ENCODE results near the gene ELMO1. TPM values are rescaled to one million over a fixed set of nuclear protein-coding genes. Genes with fewer than 3 reads are reported as not detected.

Gene ELMO1
- total and polyA plus RNA-seq, 2 experiments from 2014 or later = 6.5 to 24.9 TPM

DNA sequence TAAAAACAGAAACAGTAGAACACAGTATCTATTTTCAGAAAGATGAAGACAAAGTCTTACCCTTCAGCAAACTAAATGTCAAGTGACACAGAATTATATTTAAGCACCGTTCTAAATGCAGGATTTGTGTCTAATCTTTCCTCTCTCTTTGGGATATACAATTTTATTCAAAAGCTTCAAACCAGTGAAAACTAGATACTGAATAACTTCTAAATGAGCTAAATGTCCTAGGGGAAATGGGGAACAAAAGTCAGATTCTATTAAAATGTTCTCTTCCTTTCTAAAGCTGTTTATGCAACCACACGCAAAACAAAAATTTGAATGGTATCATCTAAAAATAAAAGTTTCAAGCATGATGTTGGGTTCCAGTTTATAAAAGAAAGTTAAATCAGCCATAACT is 588.0 kb downstream of the ELMO1 start:
- H3K27me3 ChIP-seq (ENCODE audit: insufficient read depth) = no peaks in the 10 kb centered on the region
- Mint-ChIP-seq H3K4me3 (no peak overlapping the region), H3K9me3 (no peaks in the 10 kb centered on the region), H3K27me3 (ENCODE audit: insufficient read depth, low read depth, poor library complexity) (peaks cover 2% of the 10 kb centered on the region), H3K4me1 (no peaks in the 10 kb centered on the region), H3K27ac (no peak overlapping the region), H3K36me3 (ENCODE audit: low read depth) (no peaks in the 10 kb centered on the region)
- TF ChIP-seq, protein P1, sequence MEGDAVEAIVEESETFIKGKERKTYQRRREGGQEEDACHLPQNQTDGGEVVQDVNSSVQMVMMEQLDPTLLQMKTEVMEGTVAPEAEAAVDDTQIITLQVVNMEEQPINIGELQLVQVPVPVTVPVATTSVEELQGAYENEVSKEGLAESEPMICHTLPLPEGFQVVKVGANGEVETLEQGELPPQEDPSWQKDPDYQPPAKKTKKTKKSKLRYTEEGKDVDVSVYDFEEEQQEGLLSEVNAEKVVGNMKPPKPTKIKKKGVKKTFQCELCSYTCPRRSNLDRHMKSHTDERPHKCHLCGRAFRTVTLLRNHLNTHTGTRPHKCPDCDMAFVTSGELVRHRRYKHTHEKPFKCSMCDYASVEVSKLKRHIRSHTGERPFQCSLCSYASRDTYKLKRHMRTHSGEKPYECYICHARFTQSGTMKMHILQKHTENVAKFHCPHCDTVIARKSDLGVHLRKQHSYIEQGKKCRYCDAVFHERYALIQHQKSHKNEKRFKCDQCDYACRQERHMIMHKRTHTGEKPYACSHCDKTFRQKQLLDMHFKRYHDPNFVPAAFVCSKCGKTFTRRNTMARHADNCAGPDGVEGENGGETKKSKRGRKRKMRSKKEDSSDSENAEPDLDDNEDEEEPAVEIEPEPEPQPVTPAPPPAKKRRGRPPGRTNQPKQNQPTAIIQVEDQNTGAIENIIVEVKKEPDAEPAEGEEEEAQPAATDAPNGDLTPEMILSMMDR (conservative IDR thresholded peaks at IDR 0.05; ENCODE audit: low read depth in 2 of 2) = no peak
- TF ChIP-seq JUNB (IDR thresholded peaks at IDR 0.05; ENCODE audit: unreplicated experiment) (no peak), EZH2 (IDR thresholded peaks at IDR 0.05; ENCODE audit: low read depth, unreplicated experiment) (no peak), STAT1 (IDR thresholded peaks at IDR 0.05; ENCODE audit: unreplicated experiment) (no peak), NANOG (IDR thresholded peaks at IDR 0.05; ENCODE audit: borderline replicate concordance) (no peak), POLR2AphosphoS5 (IDR thresholded peaks at IDR 0.05; ENCODE audit: low read depth) (no peak)
- TF ChIP-seq, protein P2, sequence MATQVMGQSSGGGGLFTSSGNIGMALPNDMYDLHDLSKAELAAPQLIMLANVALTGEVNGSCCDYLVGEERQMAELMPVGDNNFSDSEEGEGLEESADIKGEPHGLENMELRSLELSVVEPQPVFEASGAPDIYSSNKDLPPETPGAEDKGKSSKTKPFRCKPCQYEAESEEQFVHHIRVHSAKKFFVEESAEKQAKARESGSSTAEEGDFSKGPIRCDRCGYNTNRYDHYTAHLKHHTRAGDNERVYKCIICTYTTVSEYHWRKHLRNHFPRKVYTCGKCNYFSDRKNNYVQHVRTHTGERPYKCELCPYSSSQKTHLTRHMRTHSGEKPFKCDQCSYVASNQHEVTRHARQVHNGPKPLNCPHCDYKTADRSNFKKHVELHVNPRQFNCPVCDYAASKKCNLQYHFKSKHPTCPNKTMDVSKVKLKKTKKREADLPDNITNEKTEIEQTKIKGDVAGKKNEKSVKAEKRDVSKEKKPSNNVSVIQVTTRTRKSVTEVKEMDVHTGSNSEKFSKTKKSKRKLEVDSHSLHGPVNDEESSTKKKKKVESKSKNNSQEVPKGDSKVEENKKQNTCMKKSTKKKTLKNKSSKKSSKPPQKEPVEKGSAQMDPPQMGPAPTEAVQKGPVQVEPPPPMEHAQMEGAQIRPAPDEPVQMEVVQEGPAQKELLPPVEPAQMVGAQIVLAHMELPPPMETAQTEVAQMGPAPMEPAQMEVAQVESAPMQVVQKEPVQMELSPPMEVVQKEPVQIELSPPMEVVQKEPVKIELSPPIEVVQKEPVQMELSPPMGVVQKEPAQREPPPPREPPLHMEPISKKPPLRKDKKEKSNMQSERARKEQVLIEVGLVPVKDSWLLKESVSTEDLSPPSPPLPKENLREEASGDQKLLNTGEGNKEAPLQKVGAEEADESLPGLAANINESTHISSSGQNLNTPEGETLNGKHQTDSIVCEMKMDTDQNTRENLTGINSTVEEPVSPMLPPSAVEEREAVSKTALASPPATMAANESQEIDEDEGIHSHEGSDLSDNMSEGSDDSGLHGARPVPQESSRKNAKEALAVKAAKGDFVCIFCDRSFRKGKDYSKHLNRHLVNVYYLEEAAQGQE (IDR thresholded peaks at IDR 0.05; ENCODE audit: unreplicated experiment) = no peak
- H3K4me2 ChIP-seq = no peak overlapping the region
- no peaks in the 10 kb centered on the region for H4K20me1 ChIP-seq (replicated peaks; ENCODE audit: insufficient read depth)
- no peak for DNase-seq (ENCODE audit: low spot score)
- no peaks in the 10 kb centered on the region for H3K4me1 ChIP-seq (ENCODE audit: insufficient read depth)
- H3K79me2 ChIP-seq (replicated peaks; ENCODE audit: insufficient read depth) = no peaks in the 10 kb centered on the region
- H3F3A ChIP-seq (replicated peaks; ENCODE audit: low read depth) = no peaks in the 10 kb centered on the region
- no peak overlapping the region for H2AFZ ChIP-seq
- H3K27ac ChIP-seq (ENCODE audit: low read depth) = no peak overlapping the region
- ATAC-seq = no peak
- H3K9me2 ChIP-seq (ENCODE audit: insufficient read depth) = peaks cover 6% of the 10 kb centered on the region; the same call in 1 of the 2 replicates
- no peak overlapping the region for H3K4me3 ChIP-seq
- no peaks in the 10 kb centered on the region for H3K36me3 ChIP-seq (ENCODE audit: insufficient read depth)

DNA sequence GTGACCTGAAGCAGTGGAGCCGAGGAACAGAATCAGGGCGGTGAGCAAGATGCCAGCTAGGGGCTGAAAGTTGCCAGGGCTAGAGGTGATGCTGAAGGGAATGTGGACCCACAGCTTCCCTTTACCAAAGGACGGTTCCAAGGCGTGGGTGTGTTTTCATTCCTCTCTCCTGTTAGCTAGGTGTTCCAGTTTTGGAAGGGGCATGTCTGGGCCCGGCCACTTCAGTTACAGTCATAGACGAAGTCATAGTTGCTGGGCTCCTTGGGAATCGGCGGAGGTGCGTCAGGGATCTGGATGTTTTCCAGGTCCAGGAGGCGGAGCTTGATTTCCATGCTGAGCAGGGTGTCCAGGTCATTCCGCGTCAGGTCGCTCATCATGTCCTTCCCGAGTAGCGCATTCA is 593.3 kb downstream of the ELMO1 start:
- Mint-ChIP-seq H3K27me3 (ENCODE audit: insufficient read depth, low read depth, poor library complexity) (no peaks in the 10 kb centered on the region), H3K9me3 (no peaks in the 10 kb centered on the region), H3K27ac (no peak overlapping the region), H3K36me3 (ENCODE audit: low read depth) (peaks cover 5% of the 10 kb centered on the region; the same call in 1 of the 3 replicates), H3K4me3 (no peak overlapping the region), H3K4me1 (peaks cover 11% of the 10 kb centered on the region; the same call in 2 of the 3 replicates)
- no peak overlapping the region for H3K4me3 ChIP-seq
- ATAC-seq = no peak
- no peaks in the 10 kb centered on the region for H3K27me3 ChIP-seq (ENCODE audit: insufficient read depth)
- no peaks in the 10 kb centered on the region for H3K9me2 ChIP-seq (ENCODE audit: insufficient read depth)
- no peak overlapping the region for H3K4me2 ChIP-seq
- H2AFZ ChIP-seq = no peak overlapping the region
- H4K20me1 ChIP-seq (replicated peaks; ENCODE audit: insufficient read depth) = no peaks in the 10 kb centered on the region
- H3K4me1 ChIP-seq (ENCODE audit: insufficient read depth) = no peaks in the 10 kb centered on the region
- no peak overlapping the region for H3K27ac ChIP-seq (ENCODE audit: low read depth)
- H3K36me3 ChIP-seq (ENCODE audit: insufficient read depth) = no peaks in the 10 kb centered on the region
- H3K79me2 ChIP-seq (replicated peaks; ENCODE audit: insufficient read depth) = no peaks in the 10 kb centered on the region
- DNase-seq (ENCODE audit: low spot score) = no peak
- H3F3A ChIP-seq (replicated peaks; ENCODE audit: low read depth) = no peaks in the 10 kb centered on the region
- TF ChIP-seq, protein P3, sequence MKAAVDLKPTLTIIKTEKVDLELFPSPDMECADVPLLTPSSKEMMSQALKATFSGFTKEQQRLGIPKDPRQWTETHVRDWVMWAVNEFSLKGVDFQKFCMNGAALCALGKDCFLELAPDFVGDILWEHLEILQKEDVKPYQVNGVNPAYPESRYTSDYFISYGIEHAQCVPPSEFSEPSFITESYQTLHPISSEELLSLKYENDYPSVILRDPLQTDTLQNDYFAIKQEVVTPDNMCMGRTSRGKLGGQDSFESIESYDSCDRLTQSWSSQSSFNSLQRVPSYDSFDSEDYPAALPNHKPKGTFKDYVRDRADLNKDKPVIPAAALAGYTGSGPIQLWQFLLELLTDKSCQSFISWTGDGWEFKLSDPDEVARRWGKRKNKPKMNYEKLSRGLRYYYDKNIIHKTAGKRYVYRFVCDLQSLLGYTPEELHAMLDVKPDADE (IDR thresholded peaks at IDR 0.05) = no peak
- no peak for TF ChIP-seq ZNF331 (CRISPR knock-in tag; IDR thresholded peaks at IDR 0.05; ENCODE audit: low read depth)
- TF ChIP-seq EZH2 (IDR thresholded peaks at IDR 0.05; ENCODE audit: low read depth, unreplicated experiment) = no peak
- TF ChIP-seq POLR2AphosphoS5 (IDR thresholded peaks at IDR 0.05; ENCODE audit: low read depth) = no peak
- TF ChIP-seq, protein P1 (conservative IDR thresholded peaks at IDR 0.05; ENCODE audit: low read depth in 2 of 2) = no peak
- TF ChIP-seq ZNF114 (CRISPR knock-in tag; IDR thresholded peaks at IDR 0.05) = no peak
- TF ChIP-seq, protein P2 (IDR thresholded peaks at IDR 0.05; ENCODE audit: unreplicated experiment) = no peak

All from GM23338 (cell line).